SK-N-SH (cell line): Measurements from ENCODE around the gene INAFM2. TPM values are rescaled to one million over a fixed set of nuclear protein-coding genes. Genes with fewer than 3 reads are reported as not detected.

Experiments
- CTCF ChIA-PET: fragments of 300-600, 350-600 bp; formaldehyde crosslinking; extraction: SDS; loops from one replicate; lab custom pipeline; 2021; lab: Yijun Ruan, JAX
- POLR2A ChIA-PET: fragments of 350-600 bp; sonication (Branson Sonifier 250); formaldehyde crosslinking; extraction: SDS; loops from one replicate; lab custom pipeline; 2020; ENCODE audit warnings: antibody characterized with exemption, inconsistent platforms; lab: Yijun Ruan, JAX
- DNase-seq: peaks from one replicate; pipeline ENCODE4 v3.0.0; 2012
- H2AFZ ChIP-seq: fragments of 200-600 bp; sonication (generic); 2 replicates; pipeline ENCODE4 v1.8.1; 2016; ENCODE audit warnings: antibody characterized with exemption, mild to moderate bottlenecking, low read depth
- H3F3A ChIP-seq: fragments of 200-600 bp; sonication (generic); replicated peaks from 2 replicates; pipeline ENCODE3; 2016; ENCODE audit warnings: antibody characterized with exemption, mild to moderate bottlenecking; ENCODE audit not compliant: insufficient read depth
- H3K27ac ChIP-seq, 2 experiments: fragments of 200-500 bp in 1 of 2; fragments of 200-600 bp in 1 of 2; sonication (Bioruptor generic) in 1 of 2; sonication (generic), shearing (Covaris generic) in 1 of 2; 2 replicates each; pipeline versions ENCODE4 v1.5.1 to v1.6.1; 2014 to 2016; ENCODE audit warnings: low read depth in 2 of 2, inconsistent platforms in 1 of 2, low read length in 1 of 2, mild to moderate bottlenecking in 1 of 2, mixed read lengths in 1 of 2
- H3K27me3 ChIP-seq: fragments of 200-600 bp; sonication (generic), shearing (Covaris generic); 2 replicates; pipeline ENCODE4 v1.6.1; 2016; ENCODE audit warnings: mixed run types; ENCODE audit not compliant: insufficient read depth
- H3K36me3 ChIP-seq, 2 experiments: fragments of 200-500 bp in 1 of 2; fragments of 200-600 bp in 1 of 2; sonication (Bioruptor generic) in 1 of 2; sonication (generic) in 1 of 2; replicated peaks in 1 of 2; 2 replicates each; pipeline versions ENCODE3 to v1.5.1; 2014 to 2016; ENCODE audit warnings: low read length in 1 of 2, mild to moderate bottlenecking in 1 of 2; ENCODE audit not compliant: insufficient read depth in 2 of 2, control insufficient read depth in 1 of 2
- H3K4me1 ChIP-seq, 2 experiments: fragments of 200-500 bp in 1 of 2; fragments of 200-600 bp in 1 of 2; sonication (Bioruptor generic) in 1 of 2; sonication (generic), shearing (Covaris generic) in 1 of 2; 2 replicates each; pipeline versions ENCODE4 v1.5.1 to v1.6.1; 2014 to 2016; ENCODE audit warnings: low read depth in 1 of 2, low read length in 1 of 2, mixed run types in 1 of 2; ENCODE audit not compliant: insufficient read depth in 2 of 2, control insufficient read depth in 1 of 2
- H3K4me2 ChIP-seq: fragments of 200-600 bp; sonication (generic), shearing (Covaris generic); 2 replicates; pipeline ENCODE4 v1.6.1; 2017; ENCODE audit warnings: mixed run types
- H3K4me3 ChIP-seq, 2 experiments: fragments of 200-500 bp in 1 of 2; fragments of 200-600 bp in 1 of 2; sonication (Bioruptor generic) in 1 of 2; sonication (generic), shearing (Covaris generic) in 1 of 2; 2 replicates each; pipeline versions ENCODE4 v1.5.1 to v1.8.1; 2014 to 2016; ENCODE audit warnings: low read depth in 2 of 2, inconsistent platforms in 1 of 2, low read length in 1 of 2, mild to moderate bottlenecking in 1 of 2, mixed read lengths in 1 of 2, moderate library complexity in 1 of 2
- H3K79me2 ChIP-seq: fragments of 200-600 bp; sonication (generic); 2 replicates; pipeline ENCODE4 v1.8.1; 2017; ENCODE audit warnings: mild to moderate bottlenecking; ENCODE audit not compliant: insufficient read depth
- H3K9ac ChIP-seq: fragments of 200-600 bp; sonication (generic); 2 replicates; pipeline ENCODE4 v1.6.1; 2017; ENCODE audit warnings: mixed run types
- H3K9me2 ChIP-seq: fragments of 200-600 bp; sonication (generic); 2 replicates; pipeline ENCODE4 v1.6.1; 2017; ENCODE audit warnings: mixed run types
- H3K9me3 ChIP-seq: fragments of 200-600 bp; sonication (generic); 2 replicates; pipeline ENCODE4 v1.6.1; 2017; ENCODE audit warnings: mixed run types, mild to moderate bottlenecking, moderate library complexity
- H4K20me1 ChIP-seq: fragments of 200-600 bp; sonication (generic); 2 replicates; pipeline ENCODE4 v1.6.1; 2017; ENCODE audit warnings: mild to moderate bottlenecking, mixed run types; ENCODE audit not compliant: insufficient read depth
- EZH2phosphoT487 ChIP-seq: fragments of 200-600 bp; sonication (generic); IDR thresholded peaks from 2 replicates; pipeline ENCODE4 v1.6.1; 2017; ENCODE audit warnings: low read depth, mixed run types, mild to moderate bottlenecking, antibody characterized with exemption, moderate library complexity, borderline replicate concordance
- FOXM1 ChIP-seq: IDR thresholded peaks from 2 replicates; pipeline ENCODE4 v1.4.0; 2012; ENCODE audit warnings: low read depth, mild to moderate bottlenecking
- GABPA ChIP-seq: IDR thresholded peaks from 2 replicates; pipeline ENCODE4 v1.4.0; 2012; ENCODE audit warnings: low read depth, mild to moderate bottlenecking
- GATA2 ChIP-seq: sonication (generic); formaldehyde crosslinking; IDR thresholded peaks from 2 replicates; pipeline ENCODE4 v1.5.0; 2020; ENCODE audit warnings: mild to moderate bottlenecking, missing genetic modification reagents
- JUND ChIP-seq: IDR thresholded peaks from 2 replicates; pipeline ENCODE4 v1.4.0; 2012
- RCOR1 ChIP-seq: fragments of 150-350 bp; IDR thresholded peaks from 2 replicates; pipeline ENCODE4 v1.6.1; 2017; ENCODE audit warnings: antibody characterized with exemption, low read length
- TCF12 ChIP-seq: IDR thresholded peaks from 2 replicates; pipeline ENCODE4 v1.4.0; 2012
- TEAD4 ChIP-seq: IDR thresholded peaks from 2 replicates; pipeline ENCODE4 v1.4.0; 2012; ENCODE audit warnings: mild to moderate bottlenecking, borderline replicate concordance; ENCODE audit not compliant: insufficient read depth
- WGBS: methylation state at CpG from one replicate; pipeline ENCODE4 v1.1.6; 2017; ENCODE audit warnings: low lambda C conversion rate; 5-methylcytosine and 5-hydroxymethylcytosine counted together
- polyA plus RNA-seq, 3 experiments: library from polyadenylated mRNA; depleted of rRNA; stranded (reverse); fragments of >200 nt; gene quantifications; 2 replicates each; pipeline ENCODE4 v1.2.3, GENCODE V29; 2012
- TF ChIP-seq, protein P1 (sequence below): fragments of 200-600 bp; sonication (generic); IDR thresholded peaks from 2 replicates; pipeline ENCODE4 v1.6.1; 2017; ENCODE audit warnings: antibody characterized with exemption, mild to moderate bottlenecking, moderate library complexity
- TF ChIP-seq, protein P2 (sequence below): IDR thresholded peaks from 2 replicates; pipeline ENCODE4 v1.4.0; 2012; ENCODE audit warnings: low read depth
- TF ChIP-seq, protein P3 (sequence below): IDR thresholded peaks from 2 replicates; pipeline ENCODE4 v1.6.1; 2012; ENCODE audit warnings: mild to moderate bottlenecking, low read depth, low read length, moderate library complexity
- TF ChIP-seq, protein P4 (sequence below): IDR thresholded peaks from 2 replicates; pipeline ENCODE4; 2012
- TF ChIP-seq, protein P5 (sequence below): IDR thresholded peaks from 2 replicates; pipeline ENCODE4 v1.4.0; 2012; ENCODE audit warnings: low read depth, borderline replicate concordance

Gene INAFM2
- polyA plus RNA-seq, 1 of the 3 experiments (the other 2 are of a cell fraction): 7.8 TPM

DNA sequence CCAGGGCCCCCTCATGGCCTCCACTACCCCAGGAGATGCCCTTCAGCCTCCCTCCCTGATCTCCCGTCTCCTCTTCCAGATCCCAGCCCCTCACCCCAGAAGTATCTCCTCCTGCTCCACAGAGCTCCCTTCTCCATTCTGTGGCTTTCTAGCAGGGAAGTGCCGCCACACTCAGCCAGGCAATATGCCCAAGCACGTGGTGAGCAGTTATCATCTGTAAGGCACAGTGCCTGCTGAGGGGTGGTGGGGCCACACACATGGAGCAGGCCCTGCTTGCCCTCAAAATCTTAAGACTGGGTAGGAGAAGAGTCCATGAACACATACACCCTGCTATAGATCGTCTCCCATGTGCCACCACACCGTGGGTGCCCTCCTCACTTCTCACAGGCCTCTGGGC lies 25.0 kb downstream of the INAFM2 start:
- H3K9me3 ChIP-seq: no peaks in the 10 kb centered on the region
- no peak for TF ChIP-seq FOXM1
- TF ChIP-seq, protein P1, sequence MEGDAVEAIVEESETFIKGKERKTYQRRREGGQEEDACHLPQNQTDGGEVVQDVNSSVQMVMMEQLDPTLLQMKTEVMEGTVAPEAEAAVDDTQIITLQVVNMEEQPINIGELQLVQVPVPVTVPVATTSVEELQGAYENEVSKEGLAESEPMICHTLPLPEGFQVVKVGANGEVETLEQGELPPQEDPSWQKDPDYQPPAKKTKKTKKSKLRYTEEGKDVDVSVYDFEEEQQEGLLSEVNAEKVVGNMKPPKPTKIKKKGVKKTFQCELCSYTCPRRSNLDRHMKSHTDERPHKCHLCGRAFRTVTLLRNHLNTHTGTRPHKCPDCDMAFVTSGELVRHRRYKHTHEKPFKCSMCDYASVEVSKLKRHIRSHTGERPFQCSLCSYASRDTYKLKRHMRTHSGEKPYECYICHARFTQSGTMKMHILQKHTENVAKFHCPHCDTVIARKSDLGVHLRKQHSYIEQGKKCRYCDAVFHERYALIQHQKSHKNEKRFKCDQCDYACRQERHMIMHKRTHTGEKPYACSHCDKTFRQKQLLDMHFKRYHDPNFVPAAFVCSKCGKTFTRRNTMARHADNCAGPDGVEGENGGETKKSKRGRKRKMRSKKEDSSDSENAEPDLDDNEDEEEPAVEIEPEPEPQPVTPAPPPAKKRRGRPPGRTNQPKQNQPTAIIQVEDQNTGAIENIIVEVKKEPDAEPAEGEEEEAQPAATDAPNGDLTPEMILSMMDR: no peak
- TF ChIP-seq RCOR1: no peak
- TF ChIP-seq, protein P2, sequence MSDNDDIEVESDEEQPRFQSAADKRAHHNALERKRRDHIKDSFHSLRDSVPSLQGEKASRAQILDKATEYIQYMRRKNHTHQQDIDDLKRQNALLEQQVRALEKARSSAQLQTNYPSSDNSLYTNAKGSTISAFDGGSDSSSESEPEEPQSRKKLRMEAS: no peak
- no peak for TF ChIP-seq EZH2phosphoT487
- TF ChIP-seq, protein P3, sequence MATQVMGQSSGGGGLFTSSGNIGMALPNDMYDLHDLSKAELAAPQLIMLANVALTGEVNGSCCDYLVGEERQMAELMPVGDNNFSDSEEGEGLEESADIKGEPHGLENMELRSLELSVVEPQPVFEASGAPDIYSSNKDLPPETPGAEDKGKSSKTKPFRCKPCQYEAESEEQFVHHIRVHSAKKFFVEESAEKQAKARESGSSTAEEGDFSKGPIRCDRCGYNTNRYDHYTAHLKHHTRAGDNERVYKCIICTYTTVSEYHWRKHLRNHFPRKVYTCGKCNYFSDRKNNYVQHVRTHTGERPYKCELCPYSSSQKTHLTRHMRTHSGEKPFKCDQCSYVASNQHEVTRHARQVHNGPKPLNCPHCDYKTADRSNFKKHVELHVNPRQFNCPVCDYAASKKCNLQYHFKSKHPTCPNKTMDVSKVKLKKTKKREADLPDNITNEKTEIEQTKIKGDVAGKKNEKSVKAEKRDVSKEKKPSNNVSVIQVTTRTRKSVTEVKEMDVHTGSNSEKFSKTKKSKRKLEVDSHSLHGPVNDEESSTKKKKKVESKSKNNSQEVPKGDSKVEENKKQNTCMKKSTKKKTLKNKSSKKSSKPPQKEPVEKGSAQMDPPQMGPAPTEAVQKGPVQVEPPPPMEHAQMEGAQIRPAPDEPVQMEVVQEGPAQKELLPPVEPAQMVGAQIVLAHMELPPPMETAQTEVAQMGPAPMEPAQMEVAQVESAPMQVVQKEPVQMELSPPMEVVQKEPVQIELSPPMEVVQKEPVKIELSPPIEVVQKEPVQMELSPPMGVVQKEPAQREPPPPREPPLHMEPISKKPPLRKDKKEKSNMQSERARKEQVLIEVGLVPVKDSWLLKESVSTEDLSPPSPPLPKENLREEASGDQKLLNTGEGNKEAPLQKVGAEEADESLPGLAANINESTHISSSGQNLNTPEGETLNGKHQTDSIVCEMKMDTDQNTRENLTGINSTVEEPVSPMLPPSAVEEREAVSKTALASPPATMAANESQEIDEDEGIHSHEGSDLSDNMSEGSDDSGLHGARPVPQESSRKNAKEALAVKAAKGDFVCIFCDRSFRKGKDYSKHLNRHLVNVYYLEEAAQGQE: no peak
- TF ChIP-seq JUND: no peak

DNA sequence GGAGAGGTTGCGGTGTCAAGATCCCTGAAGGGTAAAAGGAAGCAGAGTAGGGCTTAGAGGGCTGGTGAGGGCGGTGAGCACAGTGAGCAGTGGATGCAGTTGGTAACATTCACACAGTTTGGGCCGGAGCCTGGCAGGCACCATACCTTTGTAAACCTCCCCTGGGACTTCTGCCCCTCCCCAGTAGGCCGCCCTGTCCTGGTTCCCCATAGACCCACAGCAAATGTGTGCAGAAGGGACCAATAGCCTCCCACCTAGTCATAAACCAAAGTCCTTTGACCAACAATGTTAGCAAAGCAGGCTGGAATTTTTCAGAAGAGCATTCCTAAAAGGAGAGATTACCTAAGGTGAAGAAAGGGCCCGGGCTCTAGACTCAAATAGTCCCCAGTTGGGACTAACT lies 25.7 kb downstream of the INAFM2 start:
- WGBS: 91% methylated on average over 5 of the region's 5 CpGs
- H3K9ac ChIP-seq: no peak overlapping the region
- H3K9me2 ChIP-seq: no peaks in the 10 kb centered on the region
- no peaks in the 10 kb centered on the region for H3K9me3 ChIP-seq
- H3K4me3 ChIP-seq: no peak overlapping the region
- no peaks in the 10 kb centered on the region for H3K27me3 ChIP-seq
- no peak for DNase-seq
- no peak overlapping the region for H3K27ac ChIP-seq
- ChIA-PET POLR2A (no interaction called here), CTCF (interaction anchor here (1.5 to 70.6 kb wide), 2 partner anchors 18 to 35 kb away, joined by 8 to 2194 read pairs; partner anchors contain the start of genes ANKRD63, CCDC9B, INAFM2 and PLCB2)
- no peak overlapping the region for H2AFZ ChIP-seq
- no peaks in the 10 kb centered on the region for H4K20me1 ChIP-seq
- H3F3A ChIP-seq: peaks cover 6% of the 10 kb centered on the region
- H3K4me2 ChIP-seq: no peak overlapping the region
- H3K4me1 ChIP-seq: peaks cover 3 to 14% of the 10 kb centered on the region in 2 experiments; a peak in 3 of 4 replicates
- no peaks in the 10 kb centered on the region for H3K36me3 ChIP-seq
- H3K79me2 ChIP-seq: no peaks in the 10 kb centered on the region
- TF ChIP-seq TEAD4 (no peak), GATA2 (no peak), GABPA (no peak), TCF12 (no peak)
- TF ChIP-seq, protein P4, sequence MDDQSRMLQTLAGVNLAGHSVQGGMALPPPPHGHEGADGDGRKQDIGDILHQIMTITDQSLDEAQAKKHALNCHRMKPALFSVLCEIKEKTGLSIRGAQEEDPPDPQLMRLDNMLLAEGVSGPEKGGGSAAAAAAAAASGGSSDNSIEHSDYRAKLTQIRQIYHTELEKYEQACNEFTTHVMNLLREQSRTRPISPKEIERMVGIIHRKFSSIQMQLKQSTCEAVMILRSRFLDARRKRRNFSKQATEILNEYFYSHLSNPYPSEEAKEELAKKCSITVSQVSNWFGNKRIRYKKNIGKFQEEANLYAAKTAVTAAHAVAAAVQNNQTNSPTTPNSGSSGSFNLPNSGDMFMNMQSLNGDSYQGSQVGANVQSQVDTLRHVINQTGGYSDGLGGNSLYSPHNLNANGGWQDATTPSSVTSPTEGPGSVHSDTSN: no peak
- TF ChIP-seq, protein P5, sequence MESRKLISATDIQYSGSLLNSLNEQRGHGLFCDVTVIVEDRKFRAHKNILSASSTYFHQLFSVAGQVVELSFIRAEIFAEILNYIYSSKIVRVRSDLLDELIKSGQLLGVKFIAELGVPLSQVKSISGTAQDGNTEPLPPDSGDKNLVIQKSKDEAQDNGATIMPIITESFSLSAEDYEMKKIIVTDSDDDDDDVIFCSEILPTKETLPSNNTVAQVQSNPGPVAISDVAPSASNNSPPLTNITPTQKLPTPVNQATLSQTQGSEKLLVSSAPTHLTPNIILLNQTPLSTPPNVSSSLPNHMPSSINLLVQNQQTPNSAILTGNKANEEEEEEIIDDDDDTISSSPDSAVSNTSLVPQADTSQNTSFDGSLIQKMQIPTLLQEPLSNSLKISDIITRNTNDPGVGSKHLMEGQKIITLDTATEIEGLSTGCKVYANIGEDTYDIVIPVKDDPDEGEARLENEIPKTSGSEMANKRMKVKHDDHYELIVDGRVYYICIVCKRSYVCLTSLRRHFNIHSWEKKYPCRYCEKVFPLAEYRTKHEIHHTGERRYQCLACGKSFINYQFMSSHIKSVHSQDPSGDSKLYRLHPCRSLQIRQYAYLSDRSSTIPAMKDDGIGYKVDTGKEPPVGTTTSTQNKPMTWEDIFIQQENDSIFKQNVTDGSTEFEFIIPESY: no peak
- TF ChIP-seq, protein P3: no peak
- TF ChIP-seq, protein P2: no peak

More for the DNA sequence above, 25.0 kb downstream of the INAFM2 start:
- no peaks in the 10 kb centered on the region for H3K9me2 ChIP-seq
- no peak for DNase-seq
- peaks cover 11% of the 10 kb centered on the region for H3F3A ChIP-seq
- H3K9ac ChIP-seq: no peak overlapping the region
- 92% methylated on average over 3 of the region's 5 CpGs for whole genome bisulfite sequencing
- H2AFZ ChIP-seq: no peak overlapping the region
- H3K27me3 ChIP-seq: no peaks in the 10 kb centered on the region
- H4K20me1 ChIP-seq: no peaks in the 10 kb centered on the region
- H3K4me1 ChIP-seq: peaks cover 9 to 11% of the 10 kb centered on the region in 2 experiments; a peak in 3 of 4 replicates
- H3K27ac ChIP-seq: no peak overlapping the region
- ChIA-PET POLR2A (no interaction called here), CTCF (interaction anchor here (70.6 kb wide), 1 partner anchor 34 kb away, joined by 2194 read pairs; the partner anchor contains the start of genes ANKRD63, CCDC9B, INAFM2 and PLCB2)
- no peaks in the 10 kb centered on the region for H3K79me2 ChIP-seq
- H3K4me2 ChIP-seq: no peak overlapping the region
- no peak overlapping the region for H3K4me3 ChIP-seq
- H3K36me3 ChIP-seq: no peaks in the 10 kb centered on the region
